Mesenteric fat pad (tissue), 1 donor: Measurements from ENCODE around the gene KDM6B. TPM values are rescaled to one million over a fixed set of nuclear protein-coding genes. Genes with fewer than 3 reads are reported as not detected.

Experiments used
- DNase-seq: peaks from one replicate; pipeline ENCODE4 v3.0.0-alpha.2; 2020; ENCODE audit warnings: low spot score
- total RNA-seq: library from RNA; stranded (reverse); fragmentation: NEBNext Ultra II Directional; extraction: Animal tissue kit (Norgen Biotek cat#: 25700); gene quantifications from one replicate; pipeline ENCODE4 v1.2.1, GENCODE V29; 2021
- donor health status: DM: yes; HTN: yes; CAD: no.

The KDM6B gene
- total RNA-seq, 1 donor from 2014 or later, result 92.5 TPM

DNA sequence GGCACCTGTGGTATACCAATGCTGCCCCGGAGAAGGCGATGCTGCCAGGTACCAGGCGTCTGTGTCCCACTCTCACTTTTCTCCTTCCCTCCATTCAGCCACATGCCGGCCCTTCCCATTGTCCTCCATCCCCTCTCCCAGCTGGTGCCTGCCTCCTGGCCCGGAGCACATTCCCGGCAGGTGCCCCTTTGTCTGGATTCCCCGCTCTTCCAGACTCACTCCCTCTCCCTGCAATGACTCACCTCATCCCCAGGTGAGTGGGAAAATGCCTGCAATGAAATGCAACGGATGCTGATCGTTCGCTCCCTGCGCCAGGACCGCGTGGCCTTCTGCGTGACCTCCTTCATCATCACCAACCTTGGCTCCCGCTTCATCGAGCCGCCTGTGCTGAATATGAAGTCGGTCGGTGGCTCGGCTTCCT, 10.4 kb upstream of the KDM6B start:
- no peak for DNase-seq

DNA sequence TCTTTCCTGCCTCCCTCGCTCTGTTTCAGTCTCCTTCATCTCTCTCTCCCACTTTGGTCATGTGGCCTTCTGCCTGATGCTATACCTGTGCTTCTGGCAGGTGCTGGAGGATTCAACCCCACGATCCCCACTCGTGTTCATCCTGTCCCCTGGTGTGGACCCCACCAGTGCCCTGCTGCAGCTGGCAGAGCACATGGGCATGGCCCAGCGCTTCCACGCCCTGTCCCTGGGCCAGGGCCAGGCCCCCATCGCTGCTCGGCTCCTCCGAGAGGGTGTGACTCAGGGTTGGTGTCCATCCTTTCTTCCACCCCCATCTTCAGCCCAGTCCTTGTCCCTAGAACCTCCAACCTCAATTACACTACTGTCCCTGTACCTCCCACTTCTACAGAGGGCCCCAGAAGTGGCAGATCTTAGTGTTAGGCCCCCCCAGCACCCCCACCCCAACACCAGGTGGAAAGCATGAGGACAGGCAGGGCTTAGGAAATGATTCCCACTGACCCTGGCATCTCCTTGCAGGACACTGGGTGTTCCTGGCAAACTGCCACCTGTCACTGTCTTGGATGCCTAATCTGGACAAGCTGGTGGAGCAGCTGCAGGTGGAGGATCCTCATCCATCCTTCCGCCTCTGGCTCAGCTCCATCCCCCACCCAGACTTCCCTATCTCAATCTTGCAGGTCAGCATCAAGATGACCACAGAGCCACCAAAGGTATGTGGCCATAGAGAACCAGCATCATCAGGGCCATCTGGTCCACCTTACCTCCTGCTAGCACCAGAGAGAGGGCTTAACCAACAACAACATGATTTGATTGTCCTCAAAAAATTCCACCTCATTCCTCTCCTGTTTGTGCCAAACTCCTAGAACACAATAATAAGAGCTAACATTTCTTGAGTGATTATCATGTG, 9.7 kb upstream of the KDM6B start:
- no peak for DNase-seq

DNA sequence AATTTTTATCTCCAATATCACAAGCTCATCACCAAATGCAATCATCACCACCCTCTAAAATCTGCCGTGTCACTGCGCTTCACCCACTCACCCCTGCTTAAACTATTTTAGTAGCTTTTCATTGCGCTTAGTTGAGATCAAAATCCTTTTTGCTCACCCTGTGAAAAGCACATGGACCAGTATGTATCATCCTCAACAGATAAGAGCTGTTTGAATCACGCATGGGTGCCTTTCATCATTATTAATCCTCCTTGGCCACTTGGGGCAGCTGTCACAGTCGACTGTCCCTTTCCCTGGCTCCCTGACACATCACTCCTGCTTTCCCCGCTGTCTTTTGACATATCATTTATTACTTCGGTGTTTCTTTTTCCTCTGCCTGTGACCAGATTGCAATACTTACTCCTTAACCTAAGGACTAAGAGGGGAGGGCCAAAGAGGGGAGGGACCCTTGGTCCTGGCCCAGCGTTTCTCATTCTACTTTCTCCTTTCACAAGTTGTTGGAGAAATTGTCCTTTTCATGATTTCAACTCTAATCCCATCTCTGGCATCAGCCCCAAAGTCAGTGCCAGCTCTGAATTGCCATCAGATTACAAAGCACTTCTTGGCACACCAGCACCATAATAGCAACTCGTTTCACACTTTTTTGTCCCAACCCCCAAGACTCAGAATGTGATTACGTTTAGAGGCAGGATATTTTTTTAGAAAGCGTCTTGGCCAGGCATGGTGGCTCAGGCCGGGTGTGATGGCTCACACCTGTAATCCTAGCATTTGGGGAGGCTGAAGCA, 8.6 kb upstream of the KDM6B start:
- DNase-seq, result no peak

DNA sequence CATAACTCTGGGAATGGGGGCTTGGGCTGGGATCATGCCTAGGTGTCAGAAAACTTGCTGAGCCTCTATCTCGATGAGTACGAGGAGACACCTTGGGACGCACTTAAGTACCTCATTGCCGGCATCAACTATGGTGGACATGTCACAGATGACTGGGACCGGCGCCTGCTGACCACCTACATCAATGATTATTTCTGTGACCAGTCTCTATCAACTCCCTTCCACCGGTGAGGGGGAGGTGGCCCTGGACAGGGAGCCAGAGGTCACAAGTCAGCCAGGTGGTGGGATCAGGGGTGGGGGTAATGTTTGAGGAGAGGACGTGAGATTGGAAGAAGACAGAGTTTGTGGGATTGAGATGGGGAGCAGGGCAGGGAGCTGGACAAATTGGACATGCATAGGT, 3.4 kb upstream of the KDM6B start:
- DNase-seq, result no peak

DNA sequence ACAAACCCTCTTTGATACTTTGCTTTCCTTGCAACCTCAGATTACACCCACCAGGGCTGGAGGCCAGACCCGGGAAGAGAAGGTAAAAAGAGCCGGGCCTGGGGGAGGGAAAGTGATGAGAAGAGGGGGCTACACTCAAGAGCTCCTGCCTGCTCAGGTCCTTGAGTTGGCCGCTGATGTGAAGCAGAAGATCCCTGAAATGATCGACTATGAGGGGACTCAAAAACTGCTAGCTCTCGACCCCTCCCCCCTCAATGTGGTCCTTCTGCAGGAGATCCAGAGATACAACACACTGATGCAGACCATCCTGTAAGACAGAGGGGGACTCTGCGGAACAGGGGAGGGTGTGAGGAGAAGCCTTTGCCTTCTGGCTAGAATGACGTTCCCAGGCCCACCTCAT, 2.8 kb upstream of the KDM6B start:
- DNase-seq, result peak; percentile 43

DNA sequence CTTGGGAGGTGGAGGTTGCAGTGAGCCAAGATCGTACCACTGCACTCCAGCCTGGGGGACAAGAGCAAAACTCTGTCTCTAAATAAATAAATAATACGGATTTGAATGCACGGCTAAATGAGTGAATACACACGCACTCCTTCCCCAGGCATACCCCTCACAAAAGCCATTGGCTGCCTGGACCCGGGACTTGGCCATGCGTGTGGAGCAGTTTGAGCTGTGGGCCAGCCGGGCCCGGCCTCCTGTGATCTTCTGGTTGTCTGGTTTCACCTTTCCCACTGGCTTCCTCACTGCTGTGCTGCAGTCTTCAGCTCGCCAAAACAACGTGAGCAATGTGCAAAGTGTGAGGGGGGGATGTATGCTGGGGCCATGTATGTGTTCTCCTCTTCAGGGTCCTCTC, 1.6 kb upstream of the KDM6B start:
- DNase-seq, result no peak

DNA sequence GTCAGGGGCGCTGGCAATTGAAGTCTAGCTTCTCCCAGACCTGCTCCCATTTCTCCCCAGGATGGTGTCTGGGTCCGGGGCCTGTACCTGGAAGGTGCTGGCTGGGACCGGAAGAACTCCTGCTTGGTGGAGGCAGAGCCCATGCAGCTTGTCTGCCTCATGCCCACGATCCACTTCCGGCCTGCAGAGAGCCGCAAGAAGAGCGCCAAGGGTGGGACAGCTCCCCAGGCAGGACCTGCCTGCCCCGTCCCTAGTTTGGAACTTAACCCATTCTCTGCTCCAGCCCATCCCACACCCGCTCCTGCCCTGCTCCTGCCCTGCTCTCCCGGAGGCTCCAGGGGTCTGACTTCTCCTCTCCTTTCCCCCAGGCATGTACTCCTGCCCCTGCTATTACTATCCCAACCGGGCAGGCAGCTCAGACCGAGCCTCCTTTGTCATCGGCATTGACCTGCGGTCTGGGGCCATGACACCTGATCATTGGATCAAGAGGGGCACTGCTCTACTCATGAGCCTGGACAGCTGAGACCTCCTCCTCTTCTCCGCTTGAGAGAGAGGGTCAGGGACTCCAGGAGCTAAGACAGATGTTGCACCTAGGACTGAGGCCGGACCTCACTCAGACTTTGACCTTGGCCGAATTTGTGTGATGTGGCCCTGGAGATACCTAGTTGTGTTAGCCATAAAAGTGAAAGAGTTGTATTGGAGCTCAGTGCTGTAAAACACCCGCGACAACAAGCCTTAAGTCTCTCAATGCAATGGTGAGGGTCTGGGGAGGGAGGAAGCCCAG, 814 bp upstream of the KDM6B start:
- no peak for DNase-seq

DNA sequence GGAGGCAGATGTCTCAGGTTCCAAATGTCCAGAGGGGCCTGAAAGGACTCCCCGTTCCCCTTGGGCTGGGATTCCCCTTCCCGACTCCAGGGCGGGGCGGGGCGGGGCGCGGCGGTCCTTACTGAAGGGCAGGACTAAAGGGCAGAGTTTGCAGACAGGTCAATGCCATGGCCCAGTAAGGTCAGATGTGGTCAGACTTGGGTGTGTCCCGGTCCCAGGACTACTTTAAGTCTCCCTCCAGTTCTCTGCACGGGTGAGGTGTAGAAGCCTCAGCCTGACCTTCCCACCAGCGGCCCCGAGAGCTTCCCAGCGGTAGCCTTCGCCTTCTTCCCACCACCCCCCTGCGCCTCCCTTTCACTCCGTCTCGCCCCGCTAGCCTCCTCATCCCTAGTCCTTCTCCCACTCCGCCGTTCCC, 532 bp downstream of the KDM6B start:
- peak; percentile 92 for DNase-seq

DNA sequence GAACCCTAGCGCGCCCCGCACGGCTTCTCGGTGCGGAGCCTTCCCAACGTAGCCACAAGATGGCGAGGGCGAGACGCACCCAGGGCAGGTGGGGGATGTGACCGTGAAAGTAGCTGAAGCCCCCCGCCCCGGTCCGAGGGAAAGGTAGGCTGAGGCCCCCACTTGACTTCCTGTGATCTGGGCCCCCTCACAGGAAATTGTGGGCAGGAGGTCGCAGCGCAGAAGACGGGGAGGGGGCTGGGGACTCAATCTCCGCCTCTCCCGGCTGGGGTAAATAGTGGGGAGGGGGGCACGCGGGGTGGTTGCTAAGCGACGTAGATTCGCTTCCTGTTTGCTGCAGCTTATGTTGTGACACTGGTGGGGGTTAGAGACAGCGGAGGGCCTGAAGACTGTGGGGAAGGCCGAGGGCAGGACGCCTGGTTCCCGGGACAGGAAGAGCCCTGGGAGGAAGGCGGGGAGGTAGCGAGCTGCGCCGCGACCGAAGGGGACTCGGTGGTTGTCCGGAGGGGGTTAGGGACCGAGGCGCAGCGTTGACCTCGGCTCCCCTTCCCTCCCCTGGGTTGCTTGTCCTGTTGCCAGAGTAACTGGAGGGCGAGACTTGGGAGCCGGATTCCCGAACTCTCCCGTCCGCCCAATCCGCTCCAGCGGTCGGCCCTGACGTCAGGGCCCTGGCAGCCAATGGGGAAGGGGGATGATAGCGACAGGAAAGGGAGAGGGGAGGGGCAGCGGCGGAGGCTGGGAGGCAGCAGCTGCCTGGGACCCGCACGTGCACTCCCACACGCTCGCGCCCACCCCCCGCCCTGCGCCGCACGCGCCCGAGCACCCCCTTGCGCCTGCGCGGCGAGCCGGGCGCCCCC, 1.2 kb downstream of the KDM6B start:
- DNase-seq, result peak; percentile 98

DNA sequence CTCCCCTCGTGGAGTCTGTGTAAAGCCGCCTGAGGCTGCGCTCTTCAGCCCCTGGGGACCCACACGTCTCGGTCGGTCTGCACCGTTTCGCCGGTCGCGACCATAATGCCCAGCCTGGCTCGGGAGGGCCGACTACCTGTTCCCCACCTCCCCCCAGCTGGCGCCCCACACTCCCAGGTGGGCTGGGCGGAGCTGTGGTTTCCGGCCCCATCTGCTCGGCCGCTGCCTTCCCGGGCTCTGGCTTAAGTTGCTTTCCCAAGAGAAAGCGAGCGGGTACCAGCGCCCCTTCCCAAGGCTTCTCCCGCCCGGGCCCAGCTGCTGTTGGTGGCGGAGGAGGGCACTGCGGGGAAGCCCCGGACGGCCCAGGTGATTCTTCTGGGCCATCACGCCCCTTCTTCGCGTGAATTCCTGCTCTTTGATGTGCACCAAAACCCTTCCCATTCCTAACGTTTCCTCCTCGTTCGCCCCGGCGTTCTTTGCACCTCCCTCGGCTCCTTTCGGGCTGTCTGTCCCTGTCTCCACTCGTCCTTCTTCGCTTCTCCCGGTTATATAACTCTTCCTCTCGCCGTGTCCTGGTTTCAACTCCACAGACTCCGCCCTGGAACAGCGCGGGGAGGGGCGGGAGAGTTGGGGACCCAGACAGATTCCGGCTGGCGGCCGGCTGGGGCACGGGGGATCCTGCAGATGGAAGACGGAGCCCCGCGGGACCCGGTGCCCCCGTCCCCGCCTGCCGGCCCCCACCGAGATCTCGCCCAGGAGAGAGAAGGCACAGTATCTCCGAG, 2.0 kb downstream of the KDM6B start:
- peak; percentile 91 for DNase-seq

DNA sequence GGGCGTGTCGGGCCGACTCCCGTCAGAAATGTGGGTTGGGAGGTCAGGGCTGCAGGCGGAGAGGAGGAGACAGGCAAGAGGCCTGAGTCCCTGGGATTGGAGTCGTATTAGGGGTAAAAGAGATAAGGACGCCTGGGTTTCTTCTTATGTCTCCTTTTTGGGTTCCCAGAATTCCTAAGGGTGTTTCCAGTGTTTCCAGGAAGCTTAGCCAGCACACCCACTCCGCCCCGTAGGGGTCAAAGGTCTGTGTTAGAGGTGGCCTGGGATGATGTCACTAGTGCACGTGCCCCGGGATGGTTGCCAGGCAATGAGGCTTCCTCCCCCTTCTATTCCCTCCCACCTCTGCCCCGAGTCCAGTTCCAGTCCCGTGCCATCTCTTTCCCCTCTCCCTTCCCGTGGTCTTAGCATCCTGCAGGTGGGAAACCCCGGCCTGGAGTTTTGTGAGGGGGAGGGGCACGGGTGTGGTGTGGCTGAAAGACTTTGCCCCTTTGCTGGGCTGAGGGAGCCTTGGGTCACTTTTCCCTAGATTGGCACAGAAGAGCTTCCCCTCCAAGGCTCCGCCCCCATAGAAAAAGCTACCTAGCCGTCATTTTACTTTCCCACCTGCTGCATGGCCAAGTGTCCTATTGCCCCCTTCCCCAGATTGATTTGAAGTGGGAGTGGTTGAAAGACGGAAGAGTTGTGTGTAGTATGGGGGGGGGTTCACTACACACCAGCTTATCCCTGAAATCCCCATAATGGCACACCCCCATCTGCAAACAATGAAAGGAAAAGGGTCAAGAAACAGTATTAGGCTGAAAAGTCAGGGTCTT, 2.8 kb downstream of the KDM6B start:
- DNase-seq, result peak; percentile 97

DNA sequence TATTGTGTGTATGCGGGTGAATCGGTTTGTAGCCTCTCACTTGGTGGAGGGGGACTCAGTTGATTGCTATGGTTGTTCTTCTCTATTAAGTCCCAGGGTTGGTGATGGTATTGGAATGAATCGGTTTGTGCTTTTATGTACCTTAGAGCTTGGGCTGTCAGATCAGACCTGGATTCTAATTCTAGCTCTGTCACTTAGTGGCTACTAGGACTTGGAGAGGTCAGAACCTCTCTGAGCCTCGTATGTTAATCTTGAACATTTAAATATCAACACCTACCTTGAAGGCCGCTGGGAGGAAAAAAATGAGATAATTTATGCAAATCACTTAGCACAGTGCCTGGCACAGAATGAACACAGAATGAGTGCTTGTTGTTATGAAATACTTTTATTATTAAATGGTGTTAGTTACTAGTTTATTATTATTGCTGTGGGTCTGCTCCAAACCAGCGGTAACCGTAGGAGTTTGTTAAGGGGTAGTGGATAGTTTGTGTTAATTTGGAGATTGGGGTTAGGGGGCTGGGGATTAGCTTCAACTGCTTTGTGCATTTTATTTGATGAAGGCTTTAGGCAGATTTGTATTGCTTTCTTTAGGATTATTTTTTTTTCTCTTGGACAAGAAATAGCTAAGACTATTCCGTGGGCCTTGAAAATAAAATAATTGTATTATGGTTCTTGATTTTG, 3.5 kb downstream of the KDM6B start:
- no peak for DNase-seq

DNA sequence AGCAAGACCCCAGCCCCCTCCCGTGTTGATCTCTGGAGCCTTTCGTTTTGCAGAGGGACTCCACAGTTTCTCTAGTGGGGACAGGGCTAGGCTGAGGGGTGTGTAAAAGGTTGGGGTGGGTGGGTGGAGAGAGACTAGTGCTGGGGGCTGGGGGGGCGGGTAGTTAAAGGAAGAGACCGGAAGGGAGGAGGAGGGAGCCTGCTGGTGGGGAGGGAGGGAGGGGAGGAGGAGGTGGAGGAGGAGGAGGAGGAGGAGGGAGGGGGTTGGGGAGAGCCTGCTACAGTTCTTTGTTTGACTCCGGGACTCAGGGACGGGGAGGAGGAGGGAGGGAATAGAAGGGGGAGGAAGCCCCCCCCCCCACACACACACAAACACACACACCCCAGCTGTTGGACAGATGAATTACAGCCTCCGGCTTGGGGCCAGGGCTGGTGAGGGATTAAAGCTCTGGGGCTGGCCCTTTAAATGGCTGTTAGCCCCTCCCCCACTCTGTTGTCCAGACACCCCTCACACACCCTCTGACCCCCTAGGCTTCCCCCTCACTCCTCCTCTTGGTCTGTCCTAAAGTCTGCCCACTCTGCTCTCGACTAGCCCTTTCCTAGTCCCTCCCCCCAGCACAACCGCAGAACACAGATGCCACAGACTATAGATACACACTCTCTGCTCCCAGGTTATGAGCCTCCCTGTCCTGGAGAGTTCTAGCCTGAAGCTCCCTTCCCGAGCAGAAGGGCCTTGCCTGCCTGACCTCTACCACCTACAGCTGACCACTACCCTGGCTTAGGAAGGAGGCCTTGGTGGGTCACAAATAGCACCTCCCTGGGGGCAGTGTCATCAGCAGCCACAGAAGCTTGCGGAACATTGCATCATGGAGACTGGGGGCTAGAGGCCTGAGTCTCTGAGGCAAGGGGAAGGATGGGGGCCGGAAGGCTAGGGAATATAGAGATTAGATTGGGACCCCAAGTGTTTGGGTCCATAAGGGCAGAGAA, 4.4 kb downstream of the KDM6B start:
- DNase-seq, result peak; percentile 62

DNA sequence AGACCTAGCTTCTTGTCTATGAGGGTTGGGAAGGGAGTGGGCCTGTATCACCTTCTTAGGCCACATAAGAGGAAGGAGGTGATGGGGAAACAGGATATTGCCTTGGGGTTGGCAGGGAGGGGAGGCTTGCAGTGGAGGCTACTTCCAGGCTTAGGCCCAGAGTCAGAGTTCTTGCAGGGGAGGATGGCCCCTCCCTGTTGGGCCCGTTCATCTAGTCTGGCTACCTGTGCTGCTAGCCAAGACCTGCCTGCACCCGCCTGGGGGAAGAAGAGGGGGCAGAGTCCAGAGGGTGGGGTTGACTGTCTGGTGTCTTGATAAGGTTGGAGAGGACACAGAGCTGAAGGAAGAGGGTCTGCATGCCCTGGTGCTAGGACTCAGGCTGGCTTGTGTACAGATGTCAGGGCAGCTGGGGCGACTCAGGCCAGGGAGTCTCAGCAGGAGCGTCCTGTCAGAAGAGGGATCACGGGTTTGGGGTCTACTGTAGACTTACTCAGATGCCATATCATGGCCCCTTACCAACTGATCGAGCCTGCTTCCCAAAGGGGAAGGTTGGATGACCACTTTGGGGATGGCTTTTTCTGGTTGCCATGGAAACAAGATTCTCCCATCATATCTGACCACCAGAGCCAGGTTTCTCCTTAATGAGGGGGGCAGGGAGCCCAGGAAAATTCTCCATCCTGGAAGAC, 5.3 kb downstream of the KDM6B start:
- DNase-seq, result peak; percentile 86

DNA sequence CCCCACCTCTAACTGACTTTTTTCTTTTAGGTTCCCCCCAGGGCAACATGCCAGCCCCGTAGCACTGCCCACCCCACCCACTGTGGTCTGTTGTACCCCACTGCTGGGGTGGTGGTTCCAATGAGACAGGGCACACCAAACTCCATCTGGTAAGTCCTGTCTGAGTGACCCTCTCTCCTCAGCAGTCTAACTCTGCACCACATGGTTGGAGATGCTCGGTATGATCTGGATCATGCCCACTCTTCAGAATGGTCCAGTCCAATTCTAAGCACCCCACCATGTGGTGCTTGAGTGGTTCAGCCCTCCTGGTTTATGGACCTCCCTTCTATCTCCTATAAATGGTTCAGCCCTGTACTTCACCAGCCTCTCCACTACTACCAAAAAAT, 5.9 kb downstream of the KDM6B start:
- peak; percentile 53 for DNase-seq

DNA sequence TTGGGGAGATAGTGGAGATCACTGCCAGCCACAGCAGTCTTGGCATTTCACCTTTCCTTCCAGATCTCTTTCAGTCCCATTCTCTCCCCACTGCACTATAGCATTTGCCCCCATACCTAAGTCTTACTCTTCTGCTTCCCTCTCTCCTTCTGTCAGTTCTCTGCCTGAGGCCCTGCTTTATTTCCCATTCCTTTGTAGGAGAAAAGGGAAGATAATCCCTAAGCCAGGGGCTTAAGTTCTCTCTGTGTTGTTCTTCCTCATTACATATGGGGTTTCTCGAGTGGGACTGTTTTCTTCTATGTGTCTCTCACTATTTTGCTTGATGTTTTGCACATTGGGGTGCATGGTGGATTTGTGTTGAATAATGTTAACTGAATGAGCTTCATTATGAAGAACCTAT, 6.4 kb downstream of the KDM6B start:
- no peak for DNase-seq

DNA sequence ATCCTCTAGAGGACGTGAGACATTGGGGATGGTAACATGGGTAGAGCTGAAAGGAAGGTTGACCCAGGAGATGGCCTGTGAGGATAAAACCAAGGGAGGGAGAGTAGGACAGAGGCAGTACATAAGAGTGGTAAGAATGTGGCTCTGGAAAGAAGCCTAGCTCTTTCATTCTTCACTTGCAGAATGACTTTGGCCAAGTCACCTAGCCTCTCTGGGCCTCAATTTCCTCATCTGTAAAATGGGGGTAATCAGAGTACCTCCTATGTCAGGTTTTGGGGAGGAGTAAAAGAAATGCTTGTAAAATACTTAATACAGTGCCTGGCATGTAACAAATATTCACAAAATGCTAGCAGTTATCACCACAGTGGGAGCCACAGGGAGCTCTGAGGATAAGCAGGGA, 6.9 kb downstream of the KDM6B start:
- DNase-seq, result no peak
